ENCODE results near the gene LIN37.
"Not testable (repeated sequence)": the region's sequence is repeated elsewhere in the genome, so short reads cannot be mapped to it uniquely, and the experiment has no call there.

The LIN37 gene

DNA sequence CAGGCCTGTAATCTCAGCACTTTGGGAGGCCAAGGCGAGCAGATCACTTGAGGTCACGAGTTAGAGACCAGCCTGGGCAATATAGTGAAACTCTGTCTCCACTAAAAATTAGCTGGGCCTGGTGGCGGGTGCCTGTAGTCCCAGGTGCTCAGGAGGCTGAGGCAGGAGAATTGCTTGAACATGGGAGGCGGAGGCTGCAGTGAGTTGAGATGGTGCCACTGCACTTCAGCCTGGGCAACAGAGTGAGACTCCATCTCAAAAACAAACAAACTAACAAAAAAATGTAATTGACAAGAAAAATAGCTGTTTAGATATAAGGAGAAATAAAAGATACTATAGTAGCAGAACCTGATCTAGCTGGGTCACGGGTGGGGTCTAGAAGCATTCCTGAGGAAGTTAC is 24.0 kb downstream of the LIN37 start:
- not testable (repeated sequence) for DNase-seq (ENCODE audit: low read depth in 4 of 4, low spot score in 1 of 4)

DNA sequence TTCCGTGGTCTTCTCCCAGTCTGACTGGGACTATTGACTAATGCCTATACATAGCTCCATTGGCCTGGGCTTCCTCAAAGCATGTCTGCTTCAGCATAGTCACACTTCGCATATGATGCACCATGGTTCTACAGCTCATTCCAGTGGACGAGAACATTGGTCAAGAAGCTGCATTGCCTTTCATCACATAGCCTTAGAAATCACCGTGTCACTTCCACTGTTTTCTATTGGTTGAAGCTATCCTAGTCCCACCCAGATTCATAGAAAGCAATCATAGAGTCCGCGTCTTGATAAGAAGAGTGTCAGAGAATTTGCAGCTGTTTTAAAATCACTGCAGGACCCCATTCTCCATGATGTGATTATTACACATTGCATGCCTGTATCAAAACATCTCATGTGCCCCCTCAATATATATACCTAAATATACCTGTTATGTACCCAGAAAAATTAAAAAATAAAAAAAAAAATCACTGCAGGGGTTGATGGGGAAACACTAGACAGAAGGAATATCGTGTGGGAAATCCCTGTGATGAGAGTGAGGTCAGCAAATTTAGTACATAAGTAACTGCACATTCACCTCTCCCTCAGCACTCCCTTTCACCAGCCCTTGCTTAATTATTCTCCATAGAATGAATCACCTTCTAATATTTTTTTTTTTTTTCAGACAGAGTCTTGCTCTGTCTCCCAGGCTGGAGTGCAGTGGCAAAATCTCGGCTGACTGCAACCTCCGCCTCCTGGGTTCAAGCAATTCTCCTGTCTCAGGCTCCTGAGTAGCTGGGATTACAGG is 24.8 kb downstream of the LIN37 start:
- no peak for DNase-seq (ENCODE audit: low read depth in 4 of 4, low spot score in 1 of 4)

DNA sequence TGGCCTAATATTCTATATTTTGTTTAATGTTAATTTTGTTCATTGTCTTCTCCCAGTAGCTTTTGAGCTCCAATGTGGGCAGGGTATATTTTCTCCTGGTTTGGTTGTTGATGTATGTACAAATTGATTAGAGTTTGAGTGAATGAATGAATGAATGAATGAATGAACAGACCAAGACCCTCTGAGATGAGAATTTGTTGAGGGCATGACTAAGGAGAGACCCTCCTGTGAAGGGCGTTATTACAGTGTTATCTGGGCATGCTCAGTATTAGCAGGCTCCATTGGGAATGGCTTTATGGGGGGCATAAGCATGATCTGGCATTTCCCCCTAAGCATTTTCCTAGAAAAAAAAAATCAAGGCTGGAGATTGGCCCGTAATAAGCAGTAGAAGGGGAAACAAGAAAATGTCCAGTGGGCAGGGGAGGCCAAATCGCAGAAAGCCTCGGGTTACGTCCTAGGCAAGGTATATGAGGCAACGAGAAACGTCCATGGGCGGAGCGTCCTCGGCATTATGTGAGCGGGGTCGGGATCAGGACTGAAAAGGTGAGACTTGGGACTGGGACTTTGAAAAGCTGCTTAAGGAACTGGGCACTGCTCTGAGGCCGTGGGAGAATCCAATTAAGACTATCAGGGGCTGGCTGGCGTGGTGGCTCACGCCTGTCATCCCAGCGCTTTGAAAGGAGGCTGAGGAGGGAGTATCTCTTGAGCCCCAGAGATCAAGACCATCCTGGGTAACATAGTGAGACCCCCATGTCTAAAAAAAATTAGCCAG is 26.1 kb downstream of the LIN37 start:
- no peak for DNase-seq (ENCODE audit: low read depth in 4 of 4, low spot score in 1 of 4)

DNA sequence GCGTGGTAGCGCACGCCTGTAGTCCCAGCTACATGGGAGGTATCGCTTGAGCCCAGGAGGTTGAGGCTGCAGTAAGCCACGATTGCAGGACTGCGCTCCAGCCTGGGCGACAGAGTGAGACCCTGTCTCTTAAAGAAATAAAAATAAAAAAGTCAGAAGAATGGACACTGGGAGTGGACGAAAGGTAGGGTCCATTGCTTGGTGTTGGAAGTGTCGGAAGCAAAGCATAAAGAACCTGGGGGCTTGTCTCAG is 26.6 kb downstream of the LIN37 start:
- no peak for DNase-seq (ENCODE audit: low read depth in 4 of 4, low spot score in 1 of 4)

DNA sequence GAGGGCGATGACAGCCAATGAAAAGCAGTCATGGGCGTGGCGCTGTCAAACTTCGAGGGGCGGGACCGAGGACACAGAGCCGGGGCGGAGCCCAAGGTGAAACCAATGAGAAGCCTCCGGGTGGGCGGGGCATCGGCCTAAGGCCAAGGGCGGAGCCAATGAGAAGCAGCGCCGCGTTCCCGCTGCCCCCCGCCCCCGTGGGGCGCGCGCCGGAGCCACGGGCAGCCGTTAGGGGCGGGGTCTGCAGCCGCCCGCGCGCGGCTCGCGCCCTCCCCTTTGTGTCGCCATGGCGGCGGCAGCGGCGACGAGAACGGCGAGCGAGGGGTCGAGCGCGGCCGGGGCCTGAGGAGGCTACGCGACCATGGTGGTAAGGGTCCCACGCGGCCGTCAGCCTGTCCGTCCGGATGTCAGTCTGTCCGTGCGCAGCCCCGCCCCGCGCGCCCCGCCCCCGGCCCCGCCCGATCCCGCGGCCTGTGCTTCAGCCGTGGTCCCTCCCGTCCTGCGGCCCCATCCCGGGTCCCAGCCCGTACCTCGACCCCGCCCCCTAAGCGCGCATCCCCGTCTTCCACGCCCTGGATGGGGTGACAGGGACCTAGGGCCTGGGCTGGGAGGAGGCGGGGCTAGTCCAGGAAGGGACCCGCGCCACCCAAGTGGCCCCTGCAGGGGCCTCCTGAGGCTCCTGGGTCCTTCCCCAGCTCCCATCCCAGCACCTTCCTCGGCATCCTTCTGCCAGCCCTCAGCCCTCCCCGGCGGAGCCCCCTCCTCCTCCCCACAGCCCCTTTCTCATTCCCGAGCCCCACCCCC is 27.1 kb downstream of the LIN37 start, which contains the start of gene ARHGAP33:
Gene ARHGAP33 (plus strand): TSS at position 267 of the 804 bp plus-strand sequence. CDS start 95 bp downstream, at position 362.
- peak; percentile 97 to 100 (median 100) for DNase-seq (ENCODE audit: low read depth in 4 of 4, low spot score in 1 of 4)

DNA sequence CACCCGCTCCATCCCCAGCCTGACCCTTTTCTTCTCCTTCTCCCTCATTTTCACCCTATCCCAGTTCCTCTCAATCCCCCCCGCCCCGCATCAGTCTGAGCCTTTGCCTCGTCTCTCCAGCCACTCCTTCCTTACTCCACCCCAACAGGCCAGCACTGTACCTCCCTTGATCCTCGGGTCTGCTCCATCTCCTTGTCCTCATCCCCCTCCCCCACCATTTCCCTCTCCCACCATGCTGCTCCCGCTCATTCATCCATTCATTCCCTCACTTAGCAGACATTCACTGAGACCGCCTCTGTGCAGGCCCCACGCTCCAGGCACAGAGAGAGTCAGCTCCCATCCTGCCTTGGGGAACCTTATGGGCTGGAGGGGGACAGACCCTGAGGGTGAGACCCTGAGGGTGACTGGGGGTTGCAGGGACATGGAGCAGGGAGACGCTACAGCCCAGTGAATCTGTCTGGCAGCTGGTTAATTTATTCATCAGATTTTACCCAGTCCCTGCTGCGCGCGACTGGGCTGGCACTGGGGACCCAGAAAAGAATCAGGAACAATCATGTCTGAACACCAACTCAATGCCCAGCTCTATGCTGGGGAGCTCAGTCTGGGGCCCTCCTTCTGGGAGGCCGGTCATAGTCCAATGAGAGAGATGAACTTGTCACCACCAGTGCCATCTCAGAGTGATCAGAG is 27.9 kb downstream of the LIN37 start:
- DNase-seq (ENCODE audit: low read depth in 4 of 4, low spot score in 1 of 4): no peak

DNA sequence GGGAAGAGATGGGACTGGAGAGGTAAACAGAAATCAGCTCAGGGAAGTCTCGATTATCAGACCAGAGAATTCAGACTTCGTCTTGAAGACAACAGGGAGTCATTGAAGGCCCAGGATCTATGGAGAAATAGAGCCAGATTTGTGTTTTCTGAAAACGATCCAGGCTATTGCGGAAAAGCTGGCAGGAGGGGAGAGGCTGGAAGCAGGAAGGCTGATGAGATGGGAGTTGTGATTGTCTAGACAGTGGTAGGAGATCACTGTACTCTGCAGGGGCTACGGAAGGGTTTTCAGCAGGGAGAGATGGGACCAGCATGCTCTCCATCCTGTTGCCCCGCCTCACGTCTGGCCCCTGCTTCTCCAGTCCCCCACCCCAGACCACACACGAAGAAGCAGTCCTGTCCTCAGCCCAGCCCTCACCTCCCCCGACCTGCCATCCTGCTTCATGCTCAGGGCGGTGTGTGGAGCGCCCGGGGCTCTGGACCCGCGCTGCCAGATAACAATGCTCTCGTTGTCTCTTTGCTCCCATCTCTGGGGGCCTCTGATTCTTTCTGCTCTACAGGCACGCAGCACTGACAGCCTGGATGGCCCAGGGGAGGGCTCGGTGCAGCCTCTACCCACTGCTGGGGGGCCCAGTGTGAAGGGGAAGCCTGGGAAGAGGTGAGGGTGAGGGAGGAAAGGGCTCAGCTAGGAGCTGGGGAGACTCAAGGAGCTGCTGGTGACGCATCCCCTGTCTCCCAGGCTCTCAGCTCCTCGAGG is 28.9 kb downstream of the LIN37 start:
- no peak for DNase-seq (ENCODE audit: low read depth in 4 of 4, low spot score in 1 of 4)

DNA sequence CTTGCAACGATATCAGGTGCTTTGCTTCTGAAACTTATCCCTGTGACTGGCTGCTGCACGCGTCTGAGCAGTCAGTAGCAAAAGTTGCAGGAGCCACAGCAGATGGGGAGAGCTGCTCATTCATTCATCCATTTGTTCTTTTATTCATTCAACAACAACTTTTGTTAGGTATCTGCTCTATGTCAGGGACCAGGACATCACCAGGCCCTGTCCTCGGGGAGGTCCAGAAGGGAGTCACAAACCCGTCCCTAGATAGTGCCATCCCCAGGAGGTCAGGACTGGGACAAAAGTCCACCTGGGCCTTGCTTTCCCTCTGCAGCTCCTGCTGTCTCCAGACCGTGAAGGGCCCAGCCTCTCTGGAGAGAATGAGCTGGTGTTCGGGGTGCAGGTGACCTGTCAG is 29.6 kb downstream of the LIN37 start:
- DNase-seq (ENCODE audit: low read depth in 4 of 4, low spot score in 1 of 4): no peak

DNA sequence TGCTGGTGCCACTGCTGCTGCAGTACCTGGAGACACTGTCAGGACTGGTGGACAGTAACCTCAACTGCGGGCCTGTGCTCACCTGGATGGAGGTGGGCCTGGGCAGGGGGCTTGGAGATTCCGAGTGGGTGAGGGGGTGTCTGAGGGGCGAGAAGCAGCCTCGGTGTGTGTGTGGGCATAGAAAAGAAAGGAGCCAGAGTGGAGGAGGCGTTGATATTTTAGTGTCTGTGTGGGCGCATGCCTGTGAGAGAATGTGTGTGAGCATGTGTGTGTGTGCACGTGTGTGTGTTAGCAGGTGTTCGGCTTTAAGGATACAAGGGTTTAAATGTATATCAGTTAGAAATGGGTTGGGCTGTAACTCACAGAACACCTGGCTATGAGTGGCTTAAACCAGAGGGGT is 30.7 kb downstream of the LIN37 start:
- DNase-seq (ENCODE audit: low read depth in 4 of 4, low spot score in 1 of 4): no peak

DNA sequence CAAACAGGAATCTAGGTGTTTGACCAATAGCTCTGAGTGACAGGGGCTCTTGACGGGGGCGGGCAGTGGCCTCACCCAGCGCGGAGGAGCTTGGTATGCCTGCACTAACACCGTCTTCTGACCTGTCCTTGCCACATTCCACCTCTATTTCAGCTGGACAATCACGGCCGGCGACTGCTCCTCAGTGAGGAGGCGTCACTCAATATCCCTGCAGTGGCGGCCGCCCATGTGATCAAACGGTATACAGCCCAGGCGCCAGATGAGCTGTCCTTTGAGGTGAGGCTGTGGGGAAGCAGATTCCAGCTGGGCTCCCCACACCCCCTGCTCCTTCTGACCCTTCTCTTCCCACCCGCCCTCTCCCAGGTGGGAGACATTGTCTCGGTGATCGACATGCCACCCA is 31.7 kb downstream of the LIN37 start:
- DNase-seq (ENCODE audit: low read depth in 4 of 4, low spot score in 1 of 4): no peak

DNA sequence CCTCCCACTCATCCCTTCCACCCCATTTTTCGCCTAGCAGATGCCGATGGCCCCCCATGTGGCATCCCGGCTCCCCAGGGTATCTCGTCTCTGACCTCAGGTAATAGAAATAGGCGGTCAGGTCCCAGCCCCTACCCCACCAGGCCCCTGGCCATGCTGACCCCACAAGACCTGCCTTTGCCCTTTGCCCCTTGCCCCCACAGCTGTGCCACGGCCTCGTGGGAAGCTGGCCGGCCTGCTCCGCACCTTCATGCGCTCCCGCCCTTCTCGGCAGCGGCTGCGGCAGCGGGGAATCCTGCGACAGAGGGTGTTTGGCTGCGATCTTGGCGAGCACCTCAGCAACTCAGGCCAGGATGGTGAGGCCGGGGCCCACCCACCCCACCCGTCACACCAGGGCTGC is 32.3 kb downstream of the LIN37 start:
- no peak for DNase-seq (ENCODE audit: low read depth in 4 of 4, low spot score in 1 of 4)

DNA sequence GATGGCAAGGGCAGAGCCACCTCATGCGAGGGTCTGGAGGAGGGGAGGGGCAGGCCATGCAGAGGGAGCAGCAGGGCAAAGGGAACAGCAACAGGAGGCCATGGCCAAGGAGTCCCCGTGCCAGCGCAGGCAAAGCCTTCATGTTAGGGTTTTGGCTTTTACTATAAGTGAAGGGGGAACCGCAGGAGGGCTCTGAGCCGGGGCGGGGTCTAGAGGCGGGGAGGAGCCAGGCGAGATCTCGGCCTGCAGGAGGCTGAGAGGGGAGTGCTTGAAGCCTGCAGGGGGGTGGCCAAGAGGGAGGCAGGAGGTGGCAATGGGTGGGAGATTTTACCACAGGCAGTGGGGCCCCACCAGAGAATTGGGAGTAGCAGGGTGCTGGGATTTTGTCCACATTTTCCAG is 33.3 kb downstream of the LIN37 start:
- DNase-seq (ENCODE audit: low read depth in 4 of 4, low spot score in 1 of 4): no peak

DNA sequence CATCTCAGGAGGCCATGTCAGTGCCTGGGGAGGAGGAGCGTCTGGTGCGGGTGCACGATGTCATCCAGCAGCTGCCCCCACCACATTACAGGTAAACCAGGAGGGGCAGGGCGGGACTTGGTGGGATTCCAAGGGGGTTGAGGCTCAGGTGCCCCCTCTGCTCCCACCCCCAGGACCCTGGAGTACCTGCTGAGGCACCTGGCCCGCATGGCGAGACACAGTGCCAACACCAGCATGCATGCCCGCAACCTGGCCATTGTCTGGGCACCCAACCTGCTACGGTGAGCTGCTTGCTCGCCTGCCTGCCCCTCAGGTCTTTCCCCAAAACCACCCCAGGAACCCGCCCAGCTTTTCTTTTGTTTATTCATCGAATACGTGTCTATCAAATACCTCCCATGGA is 34.2 kb downstream of the LIN37 start:
- no peak for DNase-seq (ENCODE audit: low read depth in 4 of 4, low spot score in 1 of 4)

DNA sequence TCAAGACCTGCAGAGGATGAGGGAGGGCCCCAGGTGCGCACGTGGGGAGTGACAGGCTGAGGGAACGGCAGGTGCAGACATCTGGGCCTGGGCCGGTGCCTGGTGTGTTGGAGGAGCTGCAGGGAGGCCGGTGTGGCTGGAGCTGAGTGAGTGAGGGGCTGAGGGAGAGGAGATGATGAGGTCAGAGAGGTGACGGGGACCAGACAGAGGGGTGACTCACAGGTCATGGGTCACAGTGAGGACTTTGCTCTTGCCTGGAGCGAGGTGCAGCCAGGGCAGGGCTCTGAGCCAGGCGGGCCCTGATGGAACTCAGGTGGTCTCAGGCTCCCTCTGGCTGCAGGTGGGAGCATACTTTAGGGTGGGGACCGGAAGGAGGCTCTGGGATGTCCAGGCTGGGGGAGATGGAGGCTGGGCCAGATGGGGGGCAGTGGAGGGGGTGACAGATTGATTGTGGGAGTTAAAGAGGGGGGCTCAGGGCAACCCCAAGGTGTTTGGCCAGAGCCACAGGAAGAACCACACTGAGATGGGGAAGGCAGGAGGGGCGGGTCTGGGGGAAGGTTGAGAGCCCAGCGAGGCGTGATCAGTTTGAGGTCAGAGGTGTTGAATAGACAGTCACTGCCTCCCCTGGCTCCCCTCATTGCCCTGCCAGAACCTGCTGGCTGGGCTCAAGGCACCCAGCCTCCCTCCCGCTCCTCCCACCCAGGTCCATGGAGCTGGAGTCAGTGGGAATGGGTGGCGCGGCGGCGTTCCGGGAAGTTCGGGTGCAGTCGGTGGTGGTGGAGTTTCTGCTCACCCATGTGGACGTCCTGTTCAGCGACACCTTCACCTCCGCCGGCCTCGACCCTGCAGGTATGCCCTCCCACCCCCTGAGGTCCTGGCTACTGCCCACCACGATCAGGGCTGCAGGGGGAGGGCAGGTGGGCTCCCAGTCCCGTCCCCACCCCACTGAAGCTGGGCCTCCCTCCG is 35.4 kb downstream of the LIN37 start:
- DNase-seq (ENCODE audit: low read depth in 4 of 4, low spot score in 1 of 4): no peak

DNA sequence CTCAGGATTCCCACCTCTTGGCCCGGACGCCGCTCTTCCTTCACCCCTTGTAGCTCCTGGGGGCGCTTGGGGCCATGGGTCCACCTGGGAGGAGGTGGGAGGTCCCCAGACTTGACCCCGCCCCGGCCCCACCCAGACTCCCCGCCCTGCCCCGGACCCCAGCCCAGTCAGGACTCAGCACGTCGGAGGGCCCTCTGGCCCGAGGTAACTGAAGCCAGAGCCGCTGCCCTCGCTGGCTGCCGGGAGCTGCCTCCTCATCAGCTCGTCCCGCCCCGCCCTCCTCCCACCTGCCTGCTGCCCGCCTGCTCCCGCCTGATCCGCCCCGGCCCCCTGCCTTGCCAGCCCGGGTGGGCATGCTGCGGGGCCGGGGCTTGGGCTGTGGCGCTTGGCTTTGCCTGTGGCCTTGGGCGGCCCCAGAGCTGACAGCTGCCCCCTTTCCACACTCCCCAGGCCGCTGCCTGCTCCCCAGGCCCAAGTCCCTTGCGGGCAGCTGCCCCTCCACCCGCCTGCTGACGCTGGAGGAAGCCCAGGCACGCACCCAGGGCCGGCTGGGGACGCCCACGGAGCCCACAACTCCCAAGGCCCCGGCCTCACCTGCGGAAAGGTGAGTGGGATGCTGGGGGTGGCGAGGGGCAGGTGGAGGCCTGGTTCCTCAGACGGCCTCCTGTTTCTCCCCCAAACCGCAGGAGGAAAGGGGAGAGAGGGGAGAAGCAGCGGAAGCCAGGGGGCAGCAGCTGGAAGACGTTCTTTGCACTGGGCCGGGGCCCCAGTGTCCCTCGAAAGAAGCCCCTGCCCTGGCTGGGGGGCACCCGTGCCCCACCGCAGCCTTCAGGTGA is 36.3 kb downstream of the LIN37 start:
- no peak for DNase-seq (ENCODE audit: low read depth in 4 of 4, low spot score in 1 of 4)

DNA sequence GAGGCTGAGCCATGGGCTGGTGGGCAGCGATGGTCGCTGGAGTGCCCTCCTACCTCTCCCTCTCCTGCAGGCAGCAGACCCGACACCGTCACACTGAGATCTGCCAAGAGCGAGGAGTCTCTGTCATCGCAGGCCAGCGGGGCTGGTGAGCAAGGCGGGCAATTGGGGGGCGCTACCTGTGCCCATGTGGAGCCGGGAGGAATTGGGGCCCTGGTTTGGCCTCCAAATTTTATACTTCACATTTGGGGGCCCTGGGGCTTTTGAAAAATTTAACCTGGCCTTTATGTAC is 36.9 kb downstream of the LIN37 start:
- DNase-seq (ENCODE audit: low read depth in 4 of 4, low spot score in 1 of 4): no peak

DNA sequence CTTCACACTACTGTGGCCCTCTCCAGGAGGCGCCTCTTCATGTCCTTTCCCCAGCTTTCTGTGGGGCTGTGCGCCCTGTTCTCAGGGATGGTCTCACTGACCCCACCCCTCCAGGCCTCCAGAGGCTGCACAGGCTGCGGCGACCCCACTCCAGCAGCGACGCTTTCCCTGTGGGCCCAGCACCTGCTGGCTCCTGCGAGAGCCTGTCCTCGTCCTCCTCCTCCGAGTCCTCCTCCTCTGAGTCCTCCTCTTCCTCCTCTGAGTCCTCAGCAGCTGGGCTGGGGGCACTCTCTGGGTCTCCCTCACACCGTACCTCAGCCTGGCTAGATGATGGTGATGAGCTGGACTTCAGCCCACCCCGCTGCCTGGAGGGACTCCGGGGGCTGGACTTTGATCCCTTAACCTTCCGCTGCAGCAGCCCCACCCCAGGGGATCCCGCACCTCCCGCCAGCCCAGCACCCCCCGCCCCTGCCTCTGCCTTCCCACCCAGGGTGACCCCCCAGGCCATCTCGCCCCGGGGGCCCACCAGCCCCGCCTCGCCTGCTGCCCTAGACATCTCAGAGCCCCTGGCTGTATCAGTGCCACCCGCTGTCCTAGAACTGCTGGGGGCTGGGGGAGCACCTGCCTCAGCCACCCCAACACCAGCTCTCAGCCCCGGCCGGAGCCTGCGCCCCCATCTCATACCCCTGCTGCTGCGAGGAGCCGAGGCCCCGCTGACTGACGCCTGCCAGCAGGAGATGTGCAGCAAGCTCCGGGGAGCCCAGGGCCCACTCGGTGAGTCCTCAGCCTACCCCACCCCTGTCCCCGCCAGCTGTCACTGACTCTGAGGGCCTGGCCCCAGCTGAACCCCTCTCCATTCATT is 38.2 kb downstream of the LIN37 start:
- no peak for DNase-seq (ENCODE audit: low read depth in 4 of 4, low spot score in 1 of 4)

DNA sequence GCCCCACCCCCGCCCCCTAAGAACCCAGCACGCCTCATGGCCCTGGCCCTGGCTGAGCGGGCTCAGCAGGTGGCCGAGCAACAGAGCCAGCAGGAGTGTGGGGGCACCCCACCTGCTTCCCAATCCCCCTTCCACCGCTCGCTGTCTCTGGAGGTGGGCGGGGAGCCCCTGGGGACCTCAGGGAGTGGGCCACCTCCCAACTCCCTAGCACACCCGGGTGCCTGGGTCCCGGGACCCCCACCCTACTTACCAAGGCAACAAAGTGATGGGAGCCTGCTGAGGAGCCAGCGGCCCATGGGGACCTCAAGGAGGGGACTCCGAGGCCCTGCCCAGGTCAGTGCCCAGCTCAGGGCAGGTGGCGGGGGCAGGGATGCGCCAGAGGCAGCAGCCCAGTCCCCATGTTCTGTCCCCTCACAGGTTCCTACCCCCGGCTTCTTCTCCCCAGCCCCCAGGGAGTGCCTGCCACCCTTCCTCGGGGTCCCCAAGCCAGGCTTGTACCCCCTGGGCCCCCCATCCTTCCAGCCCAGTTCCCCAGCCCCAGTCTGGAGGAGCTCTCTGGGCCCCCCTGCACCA is 38.9 kb downstream of the LIN37 start:
- DNase-seq (ENCODE audit: low read depth in 4 of 4, low spot score in 1 of 4): no peak

Measured in stimulated activated CD4-positive, alpha-beta T cell treated with anti-CD3 and anti-CD28 coated beads, Interleukin-1b, Interleukin-23, amount 100 ng/mL, for 24 hours (primary cell).